MCF 10A (cell line): ENCODE results near the gene SEPTIN11. TPM values are rescaled to one million over a fixed set of nuclear protein-coding genes. Genes with fewer than 3 reads are reported as not detected.

Source experiments
- BruUV-seq: library from RNA; stranded (reverse); fragments of 400-500 nt; replicated peaks from 2 replicates; lab custom pipeline; 2021; lab: Mats Ljungman, UMichigan
- CTCF ChIA-PET: fragments of 300-600 bp; sonication (Branson Sonifier 250); formaldehyde crosslinking; extraction: SDS; loops from one replicate; lab custom pipeline; 2021; ENCODE audit warnings: antibody characterized with exemption, inconsistent platforms; lab: Yijun Ruan, JAX
- POLR2A ChIA-PET: fragments of 300-600, 350-650 bp; sonication (Branson Sonifier 250); formaldehyde crosslinking; extraction: SDS; loops from one replicate; lab custom pipeline; 2020; ENCODE audit warnings: antibody characterized with exemption, inconsistent platforms; lab: Yijun Ruan, JAX
- DNase-seq: peaks from one replicate; pipeline ENCODE4 v3.0.0-alpha.2; 2018; ENCODE audit not compliant: unreplicated experiment
- H3K27ac Mint-ChIP-seq: one replicate; pipeline ENCODE4 v1.8.0; 2022; ENCODE audit warnings: mild to moderate bottlenecking, low read depth, mixed read lengths; ENCODE audit not compliant: unreplicated experiment
- H3K27me3 Mint-ChIP-seq: one replicate; pipeline ENCODE4 v1.8.0; 2022; ENCODE audit warnings: mixed read lengths; ENCODE audit not compliant: insufficient read depth, unreplicated experiment
- H3K36me3 Mint-ChIP-seq: one replicate; pipeline ENCODE4 v1.8.0; 2022; ENCODE audit warnings: mild to moderate bottlenecking, moderate library complexity, mixed read lengths; ENCODE audit not compliant: insufficient read depth, unreplicated experiment
- H3K4me1 Mint-ChIP-seq: one replicate; pipeline ENCODE4 v1.8.0; 2022; ENCODE audit warnings: mixed read lengths; ENCODE audit not compliant: insufficient read depth, unreplicated experiment
- H3K4me3 Mint-ChIP-seq: one replicate; pipeline ENCODE4 v1.8.0; 2022; ENCODE audit warnings: mild to moderate bottlenecking, moderate library complexity, mixed read lengths; ENCODE audit not compliant: unreplicated experiment
- H3K9me3 Mint-ChIP-seq: one replicate; pipeline ENCODE4 v1.8.0; 2022; ENCODE audit warnings: mixed read lengths; ENCODE audit not compliant: unreplicated experiment
- CTCF ChIP-seq: fragments of 200-600 bp; IDR thresholded peaks from one replicate; pipeline ENCODE4 v1.8.0; 2022; ENCODE audit warnings: antibody characterized with exemption, mild to moderate bottlenecking; ENCODE audit not compliant: unreplicated experiment
- intact Hi-C: fragments of 100-400 bp; cut with micrococcal nuclease; formaldehyde crosslinking; loops from 2 replicates; pipeline ENCODE4 v1.14.1; 2022
- total RNA-seq: library from RNA; stranded (reverse); gene quantifications from 2 replicates; pipeline ENCODE4 v1.2.3, GENCODE V29; 2022

The SEPTIN11 gene
- total RNA-seq, 1 experiment from 2014 or later = 82.7 TPM

- Mint-ChIP-seq H3K27ac (peak overlapping the region; percentile 76), H3K4me3 (peak overlapping the region; percentile 81), H3K9me3 (no peaks in the 10 kb centered on the region), H3K27me3 (no peaks in the 10 kb centered on the region), H3K4me1 (peaks cover 43% of the 10 kb centered on the region), H3K36me3 (peaks cover under 1% of the 10 kb centered on the region)
- TF ChIP-seq CTCF = no peak
- BruUV-seq = no TSS peak
- no peak for DNase-seq
- intact Hi-C loops = loop anchor here (2.0 to 10.0 kb wide), 3 partner anchors 93 to 206 kb away; partner anchors contain the start of gene CCNG2
- CTCF ChIA-PET = interaction anchor here (0.8 to 0.9 kb wide), 2 partner anchors 11 to 16 kb away, joined by 4 to 5 read pairs; no protein-coding TSS in a partner anchor
- POLR2A ChIA-PET = interaction anchor here (0.7 to 6.1 kb wide), 7 partner anchors 10 to 261 kb away, joined by 3 to 36 read pairs (median 3); no protein-coding TSS in a partner anchor
These were observed 2.1 kb downstream of the SEPTIN11 start for GRCh38 chr4:76951672-76952010.

- DNase-seq = no peak
- CTCF ChIA-PET = interaction anchor here (0.6 to 1.0 kb wide), 4 partner anchors 10 to 199 kb away, joined by 3 to 5 read pairs (median 4); no protein-coding TSS in a partner anchor
- Mint-ChIP-seq H3K36me3 (no peaks in the 10 kb centered on the region), H3K9me3 (no peaks in the 10 kb centered on the region), H3K27ac (no peak overlapping the region), H3K4me3 (peak overlapping the region; percentile 81), H3K4me1 (peaks cover 39% of the 10 kb centered on the region), H3K27me3 (no peaks in the 10 kb centered on the region)
- POLR2A ChIA-PET = interaction anchor here (0.6 to 6.1 kb wide), 7 partner anchors 11 to 262 kb away, joined by 3 to 36 read pairs (median 4); no protein-coding TSS in a partner anchor
- no TSS peak for BruUV-seq
- no peak for TF ChIP-seq CTCF
- intact Hi-C loops = loop anchor here (5.0 to 10.0 kb wide), 2 partner anchors 197 to 205 kb away; partner anchors contain the start of gene CCNG2
These were observed 2.5 kb downstream of the SEPTIN11 start for GRCh38 chr4:76952071-76952470.

- intact Hi-C loops = loop anchor here (5.0 to 10.0 kb wide), 2 partner anchors 198 to 204 kb away; partner anchors contain the start of gene CCNG2
- no TSS peak for BruUV-seq
- H3K27me3 Mint-ChIP-seq = no peaks in the 10 kb centered on the region
- DNase-seq = no peak
- no peaks in the 10 kb centered on the region for H3K36me3 Mint-ChIP-seq
- no peaks in the 10 kb centered on the region for H3K9me3 Mint-ChIP-seq
- peak overlapping the region; percentile 81 for H3K4me3 Mint-ChIP-seq
- no peak overlapping the region for H3K27ac Mint-ChIP-seq
- no peak for TF ChIP-seq CTCF
- H3K4me1 Mint-ChIP-seq = peaks cover 33% of the 10 kb centered on the region
- ChIA-PET POLR2A (interaction anchor here (0.6 to 6.1 kb wide), 5 partner anchors 12 to 263 kb away, joined by 3 to 36 read pairs (median 5); no protein-coding TSS in a partner anchor), CTCF (interaction anchor here (0.6 to 1.0 kb wide), 2 partner anchors 91 to 200 kb away, joined by 3 read pairs; no protein-coding TSS in a partner anchor)
These were observed 3.4 kb downstream of the SEPTIN11 start for GRCh38 chr4:76952656-76953582.
